Endothelial cell of umbilical vein (primary cell): Measurements from ENCODE around the gene DTD1. TPM values are rescaled to one million over a fixed set of nuclear protein-coding genes. Genes with fewer than 3 reads are reported as not detected.

Experiments used
- BruUV-seq: library from RNA; stranded (reverse); fragments of 400-500 nt; replicated peaks from 2 replicates; lab custom pipeline; 2021; lab: Mats Ljungman, UMichigan
- CTCF ChIA-PET: fragments of 300-600, 350-600 bp; sonication (Branson Sonifier 250); formaldehyde crosslinking; loops from one replicate; lab custom pipeline; 2021; ENCODE audit warnings: antibody characterized with exemption, inconsistent platforms; lab: Charles Lee
- POLR2A ChIA-PET: fragments of 300-600, 350-600 bp; sonication (Branson Sonifier 250); formaldehyde crosslinking; loops from one replicate; lab custom pipeline; 2021; ENCODE audit warnings: antibody characterized with exemption, inconsistent platforms; lab: Charles Lee
- DNase-seq: peaks from one replicate; pipeline ENCODE4 v3.0.0-alpha.2; 2011; ENCODE audit warnings: low read depth, low spot score
- FAIRE-seq: peaks from 2 replicates; lab custom pipeline; 2011; peaks lifted over from hg19 to GRCh38; lab: Jason Lieb, UNC
- H2AFZ ChIP-seq: 2 replicates; pipeline ENCODE4 v1.6.0; 2012; ENCODE audit warnings: low read depth, low read length, control low read depth, inconsistent platforms
- H3K27ac ChIP-seq: 2 replicates; pipeline ENCODE4 v1.5.1; 2011; ENCODE audit warnings: low read depth, mild to moderate bottlenecking, control low read depth, low read length, moderate library complexity; ENCODE audit not compliant: insufficient read depth
- H3K27me3 ChIP-seq, 2 experiments: 2 replicates each; pipeline versions ENCODE4 v1.6.0 to v1.6.1; 2011; ENCODE audit warnings: low read length in 2 of 2, mixed read lengths in 1 of 2; ENCODE audit not compliant: control insufficient read depth in 2 of 2, insufficient read depth in 2 of 2
- H3K36me3 ChIP-seq, 2 experiments: 2 replicates in 1 of 2; 3 replicates in 1 of 2; pipeline ENCODE4 v1.5.1; 2011; ENCODE audit warnings: low read length in 2 of 2, mild to moderate bottlenecking in 1 of 2, moderate library complexity in 1 of 2; ENCODE audit not compliant: control insufficient read depth in 2 of 2, insufficient read depth in 2 of 2; ENCODE audit errors: extremely low read depth in 1 of 2
- H3K4me1 ChIP-seq: 3 replicates; pipeline ENCODE4 v1.5.1; 2011; ENCODE audit warnings: mild to moderate bottlenecking, low read length; ENCODE audit not compliant: control insufficient read depth, insufficient read depth; ENCODE audit errors: extremely low read depth
- H3K4me2 ChIP-seq: 2 replicates; pipeline ENCODE4 v1.6.1; 2011; ENCODE audit warnings: low read length, control low read depth, mixed read lengths; ENCODE audit not compliant: insufficient read depth
- H3K4me3 ChIP-seq, 3 experiments: fragments of 200-600 bp in 1 of 3; sonication (generic), shearing (Covaris generic) in 1 of 3; replicated peaks in 1 of 3; 2 replicates each; pipeline ENCODE4 v1.5.1; 2011 to 2016; ENCODE audit warnings: control low read depth in 3 of 3, low read length in 3 of 3, mild to moderate bottlenecking in 2 of 3, inconsistent platforms in 1 of 3, low read depth in 1 of 3, moderate library complexity in 1 of 3; ENCODE audit not compliant: insufficient read depth in 1 of 3
- H3K79me2 ChIP-seq: 2 replicates; pipeline ENCODE4 v1.6.0; 2012; ENCODE audit warnings: low read length, inconsistent platforms; ENCODE audit not compliant: control insufficient read depth, insufficient read depth
- H3K9ac ChIP-seq: replicated peaks from 2 replicates; pipeline ENCODE3; 2011; ENCODE audit warnings: low read length, control low read depth; ENCODE audit not compliant: insufficient read depth; ENCODE audit errors: extremely low read depth
- H3K9me1 ChIP-seq: replicated peaks from 3 replicates; pipeline ENCODE4 v1.6.0; 2011; ENCODE audit warnings: mild to moderate bottlenecking, low read length; ENCODE audit not compliant: control insufficient read depth, insufficient read depth; ENCODE audit errors: extremely low read depth
- H3K9me3 ChIP-seq: replicated peaks from 2 replicates; pipeline ENCODE4 v1.5.1; 2012; ENCODE audit warnings: low read length, inconsistent platforms; ENCODE audit not compliant: control insufficient read depth, insufficient read depth
- H4K20me1 ChIP-seq: replicated peaks from 2 replicates; pipeline ENCODE3; 2011; ENCODE audit warnings: mild to moderate bottlenecking, low read length; ENCODE audit not compliant: control insufficient read depth, insufficient read depth; ENCODE audit errors: extremely low read depth
- EZH2 ChIP-seq: IDR thresholded peaks from 2 replicates; pipeline ENCODE4 v1.6.1; 2012; ENCODE audit warnings: borderline replicate concordance, low read depth, mild to moderate bottlenecking, moderate library complexity, low read length, inconsistent platforms; ENCODE audit not compliant: severe bottlenecking
- FOS ChIP-seq: IDR thresholded peaks from 2 replicates; pipeline ENCODE4 v1.6.1; 2011; ENCODE audit warnings: mild to moderate bottlenecking, low read length, moderate library complexity, borderline replicate concordance; ENCODE audit not compliant: insufficient read depth
- GATA2 ChIP-seq: IDR thresholded peaks from 2 replicates; pipeline ENCODE4 v1.7.0; 2011; ENCODE audit warnings: low read depth, mild to moderate bottlenecking, moderate library complexity, mixed read lengths, low read length; ENCODE audit not compliant: insufficient read length, insufficient read depth
- JUN ChIP-seq: IDR thresholded peaks from 2 replicates; pipeline ENCODE4 v1.6.1; 2011; ENCODE audit warnings: borderline replicate concordance, low read depth; ENCODE audit not compliant: insufficient read length, insufficient read depth
- MAX ChIP-seq: IDR thresholded peaks from 2 replicates; pipeline ENCODE4 v1.6.1; 2011; ENCODE audit not compliant: insufficient read depth, insufficient read length
- MYC ChIP-seq: IDR thresholded peaks from one replicate; pipeline ENCODE4 v1.6.1; 2011; ENCODE audit warnings: mild to moderate bottlenecking, low read depth, low read length
- POLR2A ChIP-seq: IDR thresholded peaks from 2 replicates; pipeline ENCODE4 v1.6.1; 2012; ENCODE audit warnings: low read depth, mild to moderate bottlenecking, control low read depth, low read length
- POLR2AphosphoS5 ChIP-seq: IDR thresholded peaks from 2 replicates; pipeline ENCODE4 v1.6.1; 2012; ENCODE audit warnings: low read depth, mild to moderate bottlenecking, control low read depth, low read length, moderate library complexity; ENCODE audit not compliant: insufficient read depth
- dilution Hi-C: fragments of 300-500 bp; cut with MboI; formaldehyde crosslinking; loops from one replicate; pipeline ENCODE4 v1.15.0; 2019; ENCODE audit warnings: low sequenced_read_pairs; ENCODE audit not compliant: extremely low pct_ligation_motif_present
- intact Hi-C: fragments of 100-400 bp; cut with micrococcal nuclease; formaldehyde crosslinking; loops from one replicate; pipeline ENCODE4 v1.10.0; 2022
- polyA plus RNA-seq, 4 experiments: library from polyadenylated mRNA; depleted of rRNA in 3 of 4; stranded (reverse) in 3 of 4; unstranded in 1 of 4; fragments of >200 nt; gene quantifications; 2 replicates each; pipeline versions ENCODE4 v1.2.1 to v1.2.3, GENCODE V29; 2011 to 2012; ENCODE audit warnings: missing spikeins in 1 of 4
- total RNA-seq: library from RNA; stranded (reverse); gene quantifications from 2 replicates; pipeline ENCODE4 v1.2.3, GENCODE V29; 2021
- TF ChIP-seq, protein P1 (sequence below), 2 donors: IDR thresholded peaks; 1 replicate in 1 of 2; 2 replicates in 1 of 2; pipeline ENCODE4 v1.5.1; 2011; ENCODE audit warnings: low read length in 2 of 2, mild to moderate bottlenecking in 2 of 2, moderate library complexity in 2 of 2, control low read depth in 1 of 2, inconsistent platforms in 1 of 2, low read depth in 1 of 2; ENCODE audit not compliant: insufficient read depth in 1 of 2; ENCODE audit errors: extremely low read depth in 1 of 2

Gene DTD1
- total and polyA plus RNA-seq, 2 donors (not counting 3 experiments of a cell fraction or from before 2014, with no cell fraction given): 48.2 to 50.8 TPM

DNA sequence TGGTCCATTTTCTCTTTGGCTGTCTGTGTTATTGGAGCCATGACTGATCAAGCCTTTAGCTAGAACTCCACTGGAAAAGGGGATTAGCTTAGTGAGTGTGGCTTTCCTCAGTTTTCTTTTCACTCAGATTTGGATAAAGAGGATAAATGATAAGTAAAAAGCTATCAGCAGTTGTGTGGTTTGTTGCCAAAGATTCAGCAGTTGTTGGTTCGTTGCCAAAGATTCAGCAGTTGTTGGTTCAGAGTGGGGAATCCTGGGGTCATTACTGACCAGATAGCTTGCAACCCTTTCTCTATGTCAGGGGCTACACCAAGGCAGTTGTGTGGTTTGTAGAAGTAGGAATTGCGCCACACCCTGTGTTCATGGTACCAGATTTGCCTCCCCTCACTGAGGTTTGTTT lies 118.1 kb downstream of the DTD1 start:
- DNase-seq (no peak), FAIRE-seq (peak; percentile 35)
- Histone ChIP-seq H3K27ac (no peak overlapping the region), H3K4me1 (no peaks in the 10 kb centered on the region), H3K4me3 (no peak overlapping the region), H3K9me3 (no peaks in the 10 kb centered on the region), H3K79me2 (no peaks in the 10 kb centered on the region), H3K27me3 (no peaks in the 10 kb centered on the region), H4K20me1 (no peaks in the 10 kb centered on the region), H2AFZ (no peak overlapping the region), H3K36me3 (no peaks in the 10 kb centered on the region), H3K4me2 (no peak overlapping the region), H3K9me1 (no peaks in the 10 kb centered on the region), H3K9ac (no peak overlapping the region)
- TF ChIP-seq GATA2 (no peak), EZH2 (no peak), JUN (no peak), POLR2AphosphoS5 (no peak)
- TF ChIP-seq, protein P1, sequence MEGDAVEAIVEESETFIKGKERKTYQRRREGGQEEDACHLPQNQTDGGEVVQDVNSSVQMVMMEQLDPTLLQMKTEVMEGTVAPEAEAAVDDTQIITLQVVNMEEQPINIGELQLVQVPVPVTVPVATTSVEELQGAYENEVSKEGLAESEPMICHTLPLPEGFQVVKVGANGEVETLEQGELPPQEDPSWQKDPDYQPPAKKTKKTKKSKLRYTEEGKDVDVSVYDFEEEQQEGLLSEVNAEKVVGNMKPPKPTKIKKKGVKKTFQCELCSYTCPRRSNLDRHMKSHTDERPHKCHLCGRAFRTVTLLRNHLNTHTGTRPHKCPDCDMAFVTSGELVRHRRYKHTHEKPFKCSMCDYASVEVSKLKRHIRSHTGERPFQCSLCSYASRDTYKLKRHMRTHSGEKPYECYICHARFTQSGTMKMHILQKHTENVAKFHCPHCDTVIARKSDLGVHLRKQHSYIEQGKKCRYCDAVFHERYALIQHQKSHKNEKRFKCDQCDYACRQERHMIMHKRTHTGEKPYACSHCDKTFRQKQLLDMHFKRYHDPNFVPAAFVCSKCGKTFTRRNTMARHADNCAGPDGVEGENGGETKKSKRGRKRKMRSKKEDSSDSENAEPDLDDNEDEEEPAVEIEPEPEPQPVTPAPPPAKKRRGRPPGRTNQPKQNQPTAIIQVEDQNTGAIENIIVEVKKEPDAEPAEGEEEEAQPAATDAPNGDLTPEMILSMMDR (IDR thresholded peaks at IDR 0.05; ENCODE audit: extremely low read depth in 1 of 2, insufficient read depth in 1 of 2, low read depth in 1 of 2, low read length in 2 of 2): no peak
- POLR2A ChIA-PET: no interaction called here
- intact Hi-C loops (no loop called here), dilution Hi-C loops (no loop called here)
- CTCF ChIA-PET: interaction anchor here (5.3 kb wide), 1 partner anchor 12 kb away, joined by 17 read pairs; no protein-coding TSS in a partner anchor
- BruUV-seq: no TSS peak

- no peak overlapping the region for H3K4me2 ChIP-seq
- H3K4me1 ChIP-seq: no peaks in the 10 kb centered on the region
- intact Hi-C loops (no loop called here), dilution Hi-C loops (no loop called here)
- TF ChIP-seq MAX: no peak
- no peak for TF ChIP-seq GATA2
- no peak for TF ChIP-seq FOS
- no peak for TF ChIP-seq POLR2AphosphoS5
- no peak for TF ChIP-seq EZH2
- TF ChIP-seq MYC: no peak
- no peak for TF ChIP-seq POLR2A
- TF ChIP-seq, protein P1 (IDR thresholded peaks at IDR 0.05; ENCODE audit: extremely low read depth in 1 of 2, insufficient read depth in 1 of 2, low read depth in 1 of 2, low read length in 2 of 2): no peak
- no peak for TF ChIP-seq JUN
- H3K9ac ChIP-seq: no peak overlapping the region
- BruUV-seq: no TSS peak
- no peak overlapping the region for H3K27ac ChIP-seq
- CTCF ChIA-PET: no interaction called here
- no peaks in the 10 kb centered on the region for H3K27me3 ChIP-seq
- no peaks in the 10 kb centered on the region for H3K79me2 ChIP-seq
- H4K20me1 ChIP-seq: peaks cover 4% of the 10 kb centered on the region
- no peaks in the 10 kb centered on the region for H3K9me3 ChIP-seq
- no peak overlapping the region for H2AFZ ChIP-seq
- H3K9me1 ChIP-seq: no peaks in the 10 kb centered on the region
- H3K4me3 ChIP-seq: no peak overlapping the region
- POLR2A ChIA-PET: no interaction called here
- FAIRE-seq: no peak
- H3K36me3 ChIP-seq: no peaks in the 10 kb centered on the region
- no peak for DNase-seq
Measured at GRCh38 chr20:18712131-18712530, 124.3 kb downstream of the DTD1 start.
